ENCODE measurements around the gene LCNL1.

Gene LCNL1

GRCh38 chr9:136943291-136944211, 39.2 kb upstream of the LCNL1 start:
- Mint-ChIP-seq H3K4me3 (peak overlapping the region; percentile 77), H3K27me3 (no peaks in the 10 kb centered on the region), H3K36me3 (ENCODE audit: low read depth) (peaks cover 57% of the 10 kb centered on the region), H3K9me3 (no peaks in the 10 kb centered on the region), H3K4me1 (ENCODE audit: low read depth) (peaks cover 52% of the 10 kb centered on the region), H3K27ac (peak overlapping the region; percentile 69)
- intact Hi-C loops (cut with micrococcal nuclease), result loop anchor here (1.0 to 10.0 kb wide), 3 partner anchors 51 to 153 kb away; partner anchors contain the start of genes CLIC3, PAXX and TMEM141

DNA sequence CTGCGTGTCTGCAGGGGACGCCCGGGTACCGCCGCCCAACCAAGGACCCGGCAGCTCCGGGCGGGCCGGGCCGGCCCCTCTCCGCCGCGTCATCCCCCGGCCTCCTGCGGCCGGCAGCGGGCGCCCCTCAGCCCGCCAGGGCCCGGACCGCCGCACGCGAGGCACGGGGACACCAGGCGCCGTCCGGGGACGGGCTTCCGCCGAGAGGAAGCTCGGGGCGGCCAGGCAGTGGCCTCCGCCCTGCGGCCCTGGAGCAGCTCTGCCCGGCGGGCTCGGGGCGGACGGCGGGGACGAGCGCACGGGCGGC, 38.6 kb upstream of the LCNL1 start:
- H3K27me3 Mint-ChIP-seq, result no peaks in the 10 kb centered on the region
- peak overlapping the region; percentile 77 for H3K4me3 Mint-ChIP-seq
- intact Hi-C loops (cut with micrococcal nuclease), result loop anchor here (1.0 to 10.0 kb wide), 3 partner anchors 51 to 153 kb away; partner anchors contain the start of genes CLIC3, PAXX and TMEM141
- peaks cover 52% of the 10 kb centered on the region for H3K36me3 Mint-ChIP-seq (ENCODE audit: low read depth)
- peak overlapping the region; percentile 69 for H3K27ac Mint-ChIP-seq
- no peaks in the 10 kb centered on the region for H3K9me3 Mint-ChIP-seq
- H3K4me1 Mint-ChIP-seq (ENCODE audit: low read depth), result peaks cover 48% of the 10 kb centered on the region

- no peaks in the 10 kb centered on the region for H3K9me3 Mint-ChIP-seq
- peaks cover 43% of the 10 kb centered on the region for H3K4me1 Mint-ChIP-seq (ENCODE audit: low read depth)
- peak within 1 kb of the TSS; percentile 69 for H3K27ac Mint-ChIP-seq
- intact Hi-C loops (cut with micrococcal nuclease), result loop anchor here (1.0 to 10.0 kb wide), 3 partner anchors 50 to 154 kb away; partner anchors contain the start of genes CLIC3, PAXX and TMEM141
- peaks cover 46% of the 10 kb centered on the region for H3K36me3 Mint-ChIP-seq (ENCODE audit: low read depth)
- no peaks in the 10 kb centered on the region for H3K27me3 Mint-ChIP-seq
- H3K4me3 Mint-ChIP-seq, result peak within 1 kb of the TSS; percentile 77
These were observed 38.1 kb upstream of the LCNL1 start, which contains the start of the genes C8G and FBXW5 for GRCh38 chr9:136944519-136945332. Gene C8G (plus strand): TSS chr9:136945243. CDS start chr9:136945321, 78 bp downstream. Gene FBXW5 (minus strand): TSS chr9:136944738. CDS start chr9:136944083, 655 bp downstream.

DNA sequence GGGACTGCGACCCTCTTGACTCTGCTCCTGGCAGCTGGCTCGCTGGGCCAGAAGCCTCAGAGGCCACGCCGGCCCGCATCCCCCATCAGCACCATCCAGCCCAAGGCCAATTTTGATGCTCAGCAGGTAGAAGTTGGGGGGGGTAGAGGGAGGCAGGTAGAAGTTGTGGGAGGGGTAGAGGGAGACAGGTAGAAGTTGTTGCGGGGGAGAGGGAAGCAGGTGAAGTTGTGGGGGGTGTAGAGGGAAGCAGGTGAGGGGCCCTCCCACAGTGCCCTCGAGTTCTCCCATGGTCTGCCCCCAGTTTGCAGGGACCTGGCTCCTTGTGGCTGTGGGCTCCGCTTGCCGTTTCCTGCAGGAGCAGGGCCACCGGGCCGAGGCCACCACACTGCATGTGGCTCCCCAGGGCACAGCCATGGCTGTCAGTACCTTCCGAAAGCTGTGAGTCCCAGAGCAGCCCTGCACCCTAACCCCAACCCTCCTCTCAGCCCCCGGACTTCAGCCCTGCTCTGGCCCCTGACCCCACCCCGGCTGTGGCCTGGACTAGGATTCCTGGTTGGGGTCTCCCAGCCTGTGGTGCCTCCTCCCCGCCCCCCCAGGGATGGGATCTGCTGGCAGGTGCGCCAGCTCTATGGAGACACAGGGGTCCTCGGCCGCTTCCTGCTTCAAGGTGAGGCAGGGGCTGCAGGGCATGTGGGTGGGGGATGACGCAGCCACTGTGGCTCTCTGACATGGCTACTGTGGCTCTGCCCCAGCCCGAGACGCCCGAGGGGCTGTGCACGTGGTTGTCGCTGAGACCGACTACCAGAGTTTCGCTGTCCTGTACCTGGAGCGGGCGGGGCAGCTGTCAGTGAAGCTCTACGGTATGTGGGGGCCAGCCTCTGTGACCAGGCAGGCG, 37.2 kb upstream of the LCNL1 start:
- H3K4me1 Mint-ChIP-seq (ENCODE audit: low read depth), result peaks cover 50% of the 10 kb centered on the region
- no peaks in the 10 kb centered on the region for H3K27me3 Mint-ChIP-seq
- intact Hi-C loops (cut with micrococcal nuclease), result loop anchor here (2.0 to 10.0 kb wide), 2 partner anchors 49 to 155 kb away; partner anchors contain the start of genes CLIC3, PAXX and TMEM141
- H3K27ac Mint-ChIP-seq, result peak overlapping the region; percentile 69
- no peaks in the 10 kb centered on the region for H3K9me3 Mint-ChIP-seq
- H3K4me3 Mint-ChIP-seq, result no peak overlapping the region
- H3K36me3 Mint-ChIP-seq (ENCODE audit: low read depth), result peaks cover 38% of the 10 kb centered on the region

DNA sequence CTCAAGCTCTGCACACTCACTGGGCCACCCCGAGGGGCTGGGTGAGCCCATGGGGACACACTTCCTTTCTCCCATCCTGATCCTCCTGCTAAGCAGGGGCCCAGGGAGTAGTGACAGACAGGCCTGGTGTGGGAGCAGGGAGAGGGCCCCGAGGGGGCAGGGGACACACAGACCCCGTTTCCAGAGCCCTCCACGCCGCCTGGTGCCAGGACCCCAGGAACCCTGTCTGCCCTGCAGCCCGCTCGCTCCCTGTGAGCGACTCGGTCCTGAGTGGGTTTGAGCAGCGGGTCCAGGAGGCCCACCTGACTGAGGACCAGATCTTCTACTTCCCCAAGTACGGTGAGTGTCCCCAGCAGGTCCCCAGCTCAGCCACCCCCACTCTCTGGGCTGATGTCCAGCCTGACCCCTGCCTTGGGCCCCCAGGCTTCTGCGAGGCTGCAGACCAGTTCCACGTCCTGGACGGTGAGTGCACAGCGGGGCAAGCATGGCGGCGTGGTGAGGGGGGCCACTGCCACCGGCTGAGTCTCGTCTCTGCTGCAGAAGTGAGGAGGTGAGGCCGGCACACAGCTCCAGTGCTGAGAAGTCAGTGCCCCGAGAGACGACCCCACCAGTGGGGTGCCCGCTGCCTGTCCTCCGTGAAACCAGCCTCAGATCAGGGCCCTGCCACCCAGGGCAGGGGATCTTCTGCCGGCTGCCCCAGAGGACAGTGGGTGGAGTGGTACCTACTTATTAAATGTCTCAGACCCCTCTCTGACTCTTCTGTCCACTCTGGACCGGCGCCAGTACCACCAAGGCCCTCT, 36.4 kb upstream of the LCNL1 start:
- Mint-ChIP-seq H3K36me3 (ENCODE audit: low read depth) (peaks cover 29% of the 10 kb centered on the region), H3K9me3 (no peaks in the 10 kb centered on the region), H3K27ac (no peak overlapping the region), H3K4me3 (no peak overlapping the region), H3K4me1 (ENCODE audit: low read depth) (peaks cover 53% of the 10 kb centered on the region), H3K27me3 (no peaks in the 10 kb centered on the region)
- intact Hi-C loops (cut with micrococcal nuclease), result loop anchor here (10.0 kb wide), 1 partner anchor 48 kb away; the partner anchor contains the start of genes CLIC3 and PAXX

DNA sequence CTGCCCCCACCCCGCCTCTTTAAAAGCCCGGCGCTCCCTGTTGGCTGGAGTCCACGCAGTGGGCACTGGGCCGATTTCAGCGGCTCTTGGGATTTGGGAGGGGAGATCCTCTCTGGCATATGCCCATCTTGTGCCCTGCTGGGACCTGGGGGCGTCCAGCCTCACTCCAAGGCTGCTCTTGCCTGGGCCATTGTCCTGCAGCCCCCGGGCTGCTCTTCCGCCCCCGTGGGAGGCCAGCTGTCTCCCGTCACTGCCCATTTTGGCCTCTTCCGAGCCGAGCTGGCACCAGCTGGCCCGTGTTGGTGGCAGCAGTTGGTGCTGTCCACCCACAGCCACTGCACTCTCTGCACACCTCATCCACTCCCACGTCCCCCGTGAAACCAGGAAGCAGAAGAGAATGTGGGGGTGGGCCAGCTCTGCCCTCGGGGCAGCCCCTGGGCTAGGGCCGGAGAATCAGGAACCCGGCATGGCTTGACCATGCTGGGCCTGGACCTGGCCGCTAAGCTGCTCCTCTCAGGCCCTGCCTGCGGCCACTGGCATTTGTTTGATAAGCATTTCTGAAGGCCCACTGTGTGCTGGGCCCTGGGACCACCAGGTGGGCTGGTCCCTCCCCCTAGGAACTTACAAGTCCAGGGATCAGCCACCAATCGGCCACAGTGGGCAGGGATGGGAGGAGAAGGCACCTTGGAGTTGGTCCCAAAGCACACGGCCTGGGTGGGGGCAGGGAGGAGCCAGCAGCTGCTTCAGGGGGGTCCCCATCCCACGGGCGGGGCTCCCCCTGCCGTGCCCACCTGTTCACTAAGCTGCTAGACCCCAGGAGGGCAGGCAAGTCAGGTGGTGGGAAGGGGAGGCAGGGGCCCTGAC, 35.5 kb upstream of the LCNL1 start:
- Mint-ChIP-seq H3K9me3 (no peaks in the 10 kb centered on the region), H3K4me3 (no peak overlapping the region), H3K27ac (peak overlapping the region; percentile 38), H3K4me1 (ENCODE audit: low read depth) (peaks cover 53% of the 10 kb centered on the region), H3K27me3 (no peaks in the 10 kb centered on the region), H3K36me3 (ENCODE audit: low read depth) (peaks cover 21% of the 10 kb centered on the region)
- intact Hi-C loops (cut with micrococcal nuclease), result loop anchor here (10.0 kb wide), 1 partner anchor 48 kb away; the partner anchor contains the start of genes CLIC3 and PAXX

GRCh38 chr9:136947955-136948510, 34.8 kb upstream of the LCNL1 start:
- H3K4me3 Mint-ChIP-seq, result no peak overlapping the region
- peak overlapping the region; percentile 38 for H3K27ac Mint-ChIP-seq
- intact Hi-C loops (cut with micrococcal nuclease), result loop anchor here (1.0 to 10.0 kb wide), 2 partner anchors 47 to 87 kb away; partner anchors contain the start of genes CLIC3 and PAXX
- peaks cover 48% of the 10 kb centered on the region for H3K4me1 Mint-ChIP-seq (ENCODE audit: low read depth)
- H3K36me3 Mint-ChIP-seq (ENCODE audit: low read depth), result peaks cover 13% of the 10 kb centered on the region
- H3K27me3 Mint-ChIP-seq, result no peaks in the 10 kb centered on the region
- no peaks in the 10 kb centered on the region for H3K9me3 Mint-ChIP-seq

GRCh38 chr9:136949239-136949816, 33.5 kb upstream of the LCNL1 start:
- intact Hi-C loops (cut with micrococcal nuclease), result loop anchor here (10.0 kb wide), 1 partner anchor 45 kb away; the partner anchor contains the start of genes CLIC3 and PAXX
- H3K27ac Mint-ChIP-seq, result peak overlapping the region; percentile 92
- peaks cover 45% of the 10 kb centered on the region for H3K4me1 Mint-ChIP-seq (ENCODE audit: low read depth)
- peak overlapping the region; percentile 95 for H3K4me3 Mint-ChIP-seq
- H3K9me3 Mint-ChIP-seq, result no peaks in the 10 kb centered on the region
- no peaks in the 10 kb centered on the region for H3K27me3 Mint-ChIP-seq
- H3K36me3 Mint-ChIP-seq (ENCODE audit: low read depth), result peaks cover under 1% of the 10 kb centered on the region

GRCh38 chr9:136949817-136950655, 32.8 kb upstream of the LCNL1 start:
- H3K27me3 Mint-ChIP-seq, result peaks cover 4% of the 10 kb centered on the region
- H3K36me3 Mint-ChIP-seq (ENCODE audit: low read depth), result no peaks in the 10 kb centered on the region
- H3K27ac Mint-ChIP-seq, result peak overlapping the region; percentile 92
- peaks cover 40% of the 10 kb centered on the region for H3K4me1 Mint-ChIP-seq (ENCODE audit: low read depth)
- H3K9me3 Mint-ChIP-seq, result no peaks in the 10 kb centered on the region
- H3K4me3 Mint-ChIP-seq, result peak overlapping the region; percentile 95
- intact Hi-C loops (cut with micrococcal nuclease), result loop anchor here (10.0 kb wide), 1 partner anchor 45 kb away; the partner anchor contains the start of genes CLIC3 and PAXX

DNA sequence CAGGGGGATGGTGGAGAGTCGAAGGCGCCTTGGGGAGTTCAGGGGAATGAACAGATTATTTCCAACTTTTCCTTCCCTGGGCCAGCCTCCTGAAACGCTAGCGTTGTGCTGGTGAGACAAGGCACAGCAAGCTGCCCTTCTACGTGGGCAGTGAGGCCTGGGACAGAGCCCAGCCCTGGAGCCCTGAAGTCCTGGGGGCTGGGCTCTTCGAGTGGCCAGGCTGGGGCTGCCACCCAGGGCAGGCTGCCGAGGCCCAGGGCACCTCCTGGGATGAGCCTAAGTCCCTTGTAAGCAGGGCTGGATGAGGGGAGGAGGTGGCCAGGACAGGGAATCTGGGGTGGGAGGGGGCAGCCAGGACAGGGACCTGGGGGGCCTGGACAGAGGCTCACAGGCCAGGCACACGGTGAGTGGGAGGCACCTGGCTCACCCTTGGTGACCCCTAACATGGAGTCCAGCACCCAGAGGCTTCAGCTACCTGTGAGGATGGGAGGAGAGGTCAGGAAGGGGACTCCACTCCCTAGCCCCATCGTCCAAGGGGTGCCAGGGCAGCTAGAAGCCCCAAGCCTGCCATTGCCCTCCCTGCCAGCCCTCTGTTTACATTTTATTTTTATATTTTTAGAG, 32.0 kb upstream of the LCNL1 start:
- H3K27me3 Mint-ChIP-seq, result peaks cover 9% of the 10 kb centered on the region
- H3K36me3 Mint-ChIP-seq (ENCODE audit: low read depth), result no peaks in the 10 kb centered on the region
- no peaks in the 10 kb centered on the region for H3K9me3 Mint-ChIP-seq
- peak overlapping the region; percentile 92 for H3K27ac Mint-ChIP-seq
- H3K4me1 Mint-ChIP-seq (ENCODE audit: low read depth), result peaks cover 34% of the 10 kb centered on the region
- intact Hi-C loops (cut with micrococcal nuclease), result no loop called here
- H3K4me3 Mint-ChIP-seq, result peak overlapping the region; percentile 95
